GOT3 (cell line): ENCODE data around the gene SNORC.

Experiments used
- DNase-seq: peaks from one replicate; lab custom pipeline; 2025; ENCODE audit warnings: mixed read lengths; lab: John Stamatoyannopoulos, UW

SNORC gene

GRCh38 chr2:232869138-232870017, 686 bp upstream of the SNORC start:
- DNase-seq = no peak

- DNase-seq = no peak
Measured at GRCh38 chr2:232870766-232871371, 805 bp downstream of the SNORC start.

- DNase-seq = no peak
Measured at GRCh38 chr2:232871418-232871834, 1.4 kb downstream of the SNORC start.

GRCh38 chr2:232871835-232872736, 2.0 kb downstream of the SNORC start:
- no peak for DNase-seq

GRCh38 chr2:232872826-232873225, 2.8 kb downstream of the SNORC start:
- DNase-seq = no peak

- DNase-seq = no peak
Measured at GRCh38 chr2:232873292-232873908, 3.3 kb downstream of the SNORC start.

GRCh38 chr2:232873909-232874641, 4.0 kb downstream of the SNORC start:
- no peak for DNase-seq

- no peak for DNase-seq
Measured at GRCh38 chr2:232874677-232875223, 4.7 kb downstream of the SNORC start.

- DNase-seq = no peak
Measured at GRCh38 chr2:232875256-232876121, 5.4 kb downstream of the SNORC start.

GRCh38 chr2:232876161-232876977, 6.3 kb downstream of the SNORC start:
- DNase-seq = no peak

- DNase-seq = no peak
Measured at GRCh38 chr2:232876978-232877441, 6.9 kb downstream of the SNORC start.

- no peak for DNase-seq
Measured at GRCh38 chr2:232877940-232878511, 8.0 kb downstream of the SNORC start.

GRCh38 chr2:232878855-232879617, 9.0 kb downstream of the SNORC start:
- DNase-seq = no peak

GRCh38 chr2:232879618-232880494, 9.8 kb downstream of the SNORC start:
- no peak for DNase-seq

- DNase-seq = no peak
Measured at GRCh38 chr2:232880764-232881351, 10.8 kb downstream of the SNORC start.

- no peak for DNase-seq
Measured at GRCh38 chr2:232882085-232882484, 12.0 kb downstream of the SNORC start.
